IMR-90 (cell line): ENCODE results near the gene IL3RA. TPM values are rescaled to one million over a fixed set of nuclear protein-coding genes. Genes with fewer than 3 reads are reported as not detected.

ENCODE experiments used
- ATAC-seq: fragments of 200-7000 bp; cut with Tn5 transposase; 2 replicates; pipeline ENCODE4 v1.9.1; 2020; ENCODE audit warnings: low read depth, mild to moderate bottlenecking, moderate library complexity
- BruUV-seq: library from RNA; stranded (reverse); fragments of 400-500 nt; replicated peaks from 2 replicates; lab custom pipeline; 2021; lab: Mats Ljungman, UMichigan
- CTCF ChIA-PET: fragments of 300-600 bp; formaldehyde crosslinking; extraction: SDS; loops from one replicate; lab custom pipeline; 2021; ENCODE audit warnings: antibody characterized with exemption; lab: Yijun Ruan, JAX
- POLR2A ChIA-PET: fragments of 300-600 bp; sonication (Branson Sonifier 250); formaldehyde crosslinking; loops from one replicate; lab custom pipeline; 2022; ENCODE audit warnings: antibody characterized with exemption; ENCODE audit not compliant: unreplicated experiment; lab: Charles Lee
- DNase-seq: peaks from one replicate; pipeline ENCODE4 v3.0.0; 2013
- H2AFZ ChIP-seq: replicated peaks from 2 replicates; pipeline ENCODE3; 2013; ENCODE audit warnings: low read length, mild to moderate bottlenecking; ENCODE audit not compliant: poor library complexity
- H2AK5ac ChIP-seq: 2 replicates; pipeline ENCODE4 v1.6.1; 2013; ENCODE audit warnings: low read depth, low read length, inconsistent platforms
- H2AK9ac ChIP-seq: replicated peaks from 2 replicates; pipeline ENCODE3; 2013; ENCODE audit warnings: mild to moderate bottlenecking, low read depth, low read length, moderate library complexity; ENCODE audit not compliant: poor library complexity
- H2BK120ac ChIP-seq: 2 replicates; pipeline ENCODE4 v1.6.1; 2013; ENCODE audit warnings: low read depth, low read length, inconsistent platforms
- H2BK15ac ChIP-seq: 3 replicates; pipeline ENCODE4 v1.6.1; 2013; ENCODE audit warnings: low read depth, low read length, inconsistent platforms
- H2BK20ac ChIP-seq: 2 replicates; pipeline ENCODE4 v1.6.1; 2013; ENCODE audit warnings: low read depth, mild to moderate bottlenecking, inconsistent platforms, low read length, moderate library complexity
- H2BK5ac ChIP-seq: 2 replicates; pipeline ENCODE4 v1.6.1; 2013; ENCODE audit warnings: mild to moderate bottlenecking, low read depth, low read length, inconsistent platforms; ENCODE audit not compliant: poor library complexity, severe bottlenecking
- H3K14ac ChIP-seq: replicated peaks from 2 replicates; pipeline ENCODE4 v1.6.1; 2013; ENCODE audit warnings: low read depth, low read length, inconsistent platforms
- H3K18ac ChIP-seq: 2 replicates; pipeline ENCODE4 v1.6.1; 2013; ENCODE audit warnings: low read depth, low read length, control low read depth
- H3K23ac ChIP-seq: 2 replicates; pipeline ENCODE4 v1.6.1; 2013; ENCODE audit warnings: low read depth, low read length, inconsistent platforms
- H3K27ac ChIP-seq: 2 replicates; pipeline ENCODE4 v1.5.1; 2013; ENCODE audit warnings: mild to moderate bottlenecking, control low read depth, low read length; ENCODE audit not compliant: insufficient read depth
- H3K27me3 ChIP-seq: 2 replicates; pipeline ENCODE4 v1.6.1; 2013; ENCODE audit warnings: low read length; ENCODE audit not compliant: control insufficient read depth, insufficient read depth
- H3K36me3 ChIP-seq: 2 replicates; pipeline ENCODE4 v1.6.1; 2013; ENCODE audit warnings: low read length, mixed read lengths; ENCODE audit not compliant: control insufficient read depth, insufficient read depth
- H3K4ac ChIP-seq: 2 replicates; pipeline ENCODE4 v1.6.1; 2013; ENCODE audit warnings: low read depth, low read length, inconsistent platforms
- H3K4me1 ChIP-seq: 2 replicates; pipeline ENCODE4 v1.6.1; 2013; ENCODE audit warnings: low read length, mixed read lengths; ENCODE audit not compliant: control insufficient read depth, insufficient read depth
- H3K4me2 ChIP-seq: 2 replicates; pipeline ENCODE4 v1.6.1; 2013; ENCODE audit warnings: low read depth, mild to moderate bottlenecking, control low read depth, low read length, moderate library complexity
- H3K4me3 ChIP-seq: 2 replicates; pipeline ENCODE4 v1.5.1; 2013; ENCODE audit warnings: low read depth, mild to moderate bottlenecking, control low read depth, low read length, moderate library complexity; ENCODE audit not compliant: insufficient read depth
- H3K56ac ChIP-seq: 2 replicates; pipeline ENCODE4 v1.6.1; 2013; ENCODE audit warnings: low read length, inconsistent platforms; ENCODE audit not compliant: insufficient read depth; ENCODE audit errors: extremely low read depth
- H3K79me1 ChIP-seq, 2 experiments: 2 replicates each; pipeline ENCODE4 v1.6.1; 2013; ENCODE audit warnings: low read length in 2 of 2, inconsistent platforms in 1 of 2, low read depth in 1 of 2
- H3K9ac ChIP-seq: 2 replicates; pipeline ENCODE4 v1.6.1; 2013; ENCODE audit warnings: low read depth, low read length, control low read depth
- H3K9me1 ChIP-seq: 2 replicates; pipeline ENCODE4 v1.6.1; 2013; ENCODE audit warnings: low read length, inconsistent platforms; ENCODE audit not compliant: insufficient read depth
- H3K9me3 ChIP-seq: 2 replicates; pipeline ENCODE4 v1.6.1; 2013; ENCODE audit warnings: low read length; ENCODE audit not compliant: control insufficient read depth, insufficient read depth
- H4K20me1 ChIP-seq: 2 replicates; pipeline ENCODE4 v1.6.1; 2013; ENCODE audit warnings: low read length, inconsistent platforms; ENCODE audit not compliant: insufficient read depth
- H4K5ac ChIP-seq: 2 replicates; pipeline ENCODE4 v1.6.1; 2013; ENCODE audit warnings: mild to moderate bottlenecking, low read depth, low read length, control low read depth
- H4K8ac ChIP-seq, 2 experiments: 2 replicates each; pipeline ENCODE4 v1.6.1; 2013; ENCODE audit warnings: low read depth in 2 of 2, low read length in 2 of 2, control low read depth in 1 of 2, inconsistent platforms in 1 of 2
- H4K91ac ChIP-seq: 2 replicates; pipeline ENCODE4 v1.6.1; 2013; ENCODE audit warnings: low read depth, low read length, inconsistent platforms; ENCODE audit not compliant: insufficient read depth
- CEBPB ChIP-seq: IDR thresholded peaks from 2 replicates; pipeline ENCODE4 v1.6.1; 2012; ENCODE audit warnings: low read depth, low read length, improper control_type of control experiment
- CHD1 ChIP-seq: IDR thresholded peaks from 2 replicates; pipeline ENCODE4 v1.6.1; 2012; ENCODE audit warnings: low read depth, low read length, improper control_type of control experiment
- MAFK ChIP-seq: IDR thresholded peaks from 2 replicates; pipeline ENCODE4 v1.6.1; 2012; ENCODE audit warnings: low read depth, low read length, improper control_type of control experiment
- MAZ ChIP-seq: IDR thresholded peaks from 2 replicates; pipeline ENCODE4 v1.6.1; 2012; ENCODE audit warnings: low read depth, mild to moderate bottlenecking, low read length, improper control_type of control experiment, moderate library complexity, borderline replicate concordance
- MXI1 ChIP-seq: IDR thresholded peaks from 2 replicates; pipeline ENCODE4 v1.6.1; 2012; ENCODE audit warnings: low read depth, mild to moderate bottlenecking, low read length, moderate library complexity, borderline replicate concordance
- NFE2L2 ChIP-seq: fragments of 150-350 bp; IDR thresholded peaks from 2 replicates; pipeline ENCODE4 v1.6.1; 2016; ENCODE audit warnings: low read depth, mild to moderate bottlenecking, low read length
- RAD21 ChIP-seq: IDR thresholded peaks from 2 replicates; pipeline ENCODE4 v1.6.1; 2012; ENCODE audit warnings: low read length, improper control_type of control experiment
- RCOR1 ChIP-seq: IDR thresholded peaks from 2 replicates; pipeline ENCODE4 v1.6.1; 2012; ENCODE audit warnings: mild to moderate bottlenecking, low read length, improper control_type of control experiment; ENCODE audit not compliant: insufficient replicate concordance
- RFX5 ChIP-seq: IDR thresholded peaks from 2 replicates; pipeline ENCODE4 v1.8.0; 2012; ENCODE audit warnings: low read depth, mild to moderate bottlenecking, low read length, moderate library complexity
- SMC3 ChIP-seq: fragments of 150-350 bp; IDR thresholded peaks from 2 replicates; pipeline ENCODE4 v1.6.1; 2016; ENCODE audit warnings: low read depth, mild to moderate bottlenecking, antibody characterized with exemption, low read length, moderate library complexity
- WGBS, 2 experiments: methylation state at CpG; one replicate each; pipeline versions ENCODE4 v1.1.5 to v1.1.7; 2013; ENCODE audit warnings: missing lambda C conversion rate in 2 of 2; ENCODE audit not compliant: insufficient read length in 1 of 2; ENCODE audit errors: extremely low coverage in 2 of 2; 5-methylcytosine and 5-hydroxymethylcytosine counted together
- dilution Hi-C: fragments of 300-500 bp; cut with HindIII; formaldehyde crosslinking; loops from one replicate; pipeline ENCODE4 v1.14.3; 2018; ENCODE audit warnings: low sequenced_read_pairs; ENCODE audit not compliant: unreplicated experiment
- in situ Hi-C: fragments of 300-500 bp; cut with MboI; formaldehyde crosslinking; loops from 3 replicates; pipeline ENCODE4 v1.14.3; 2019; ENCODE audit warnings: low sequenced_read_pairs, inconsistent platforms, mixed read lengths
- intact Hi-C: fragments of 100-400 bp; cut with micrococcal nuclease; formaldehyde crosslinking; loops from 2 replicates; pipeline ENCODE4 v1.10.0; 2022
- polyA plus RNA-seq, 3 experiments: library from polyadenylated mRNA; depleted of rRNA; stranded (reverse); fragments of >200 nt; gene quantifications; 2 replicates each; pipeline ENCODE4 v1.2.3, GENCODE V29; 2012; ENCODE audit warnings: low replicate concordance in 1 of 3
- total RNA-seq: library from RNA; depleted of rRNA; stranded (reverse); fragments of >200 nt; gene quantifications from 2 replicates; pipeline ENCODE4 v1.2.3, GENCODE V29; 2012
- TF ChIP-seq, protein P1 (sequence below): conservative IDR thresholded peaks from 2 replicates; pipeline ENCODE4 v1.5.1; 2012; ENCODE audit warnings: mild to moderate bottlenecking, low read depth, low read length, improper control_type of control experiment
- TF ChIP-seq, protein P2 (sequence below): fragments of 150-350 bp; IDR thresholded peaks from 2 replicates; pipeline ENCODE4 v1.6.1; 2017; ENCODE audit warnings: mild to moderate bottlenecking, antibody characterized with exemption, low read length, low read depth

Gene IL3RA
- total and polyA plus RNA-seq, 2 of the 4 experiments (the other 2 are of a cell fraction), result not detected

- TF ChIP-seq CHD1, result no peak
- no peak for TF ChIP-seq RFX5
- TF ChIP-seq, protein P1, sequence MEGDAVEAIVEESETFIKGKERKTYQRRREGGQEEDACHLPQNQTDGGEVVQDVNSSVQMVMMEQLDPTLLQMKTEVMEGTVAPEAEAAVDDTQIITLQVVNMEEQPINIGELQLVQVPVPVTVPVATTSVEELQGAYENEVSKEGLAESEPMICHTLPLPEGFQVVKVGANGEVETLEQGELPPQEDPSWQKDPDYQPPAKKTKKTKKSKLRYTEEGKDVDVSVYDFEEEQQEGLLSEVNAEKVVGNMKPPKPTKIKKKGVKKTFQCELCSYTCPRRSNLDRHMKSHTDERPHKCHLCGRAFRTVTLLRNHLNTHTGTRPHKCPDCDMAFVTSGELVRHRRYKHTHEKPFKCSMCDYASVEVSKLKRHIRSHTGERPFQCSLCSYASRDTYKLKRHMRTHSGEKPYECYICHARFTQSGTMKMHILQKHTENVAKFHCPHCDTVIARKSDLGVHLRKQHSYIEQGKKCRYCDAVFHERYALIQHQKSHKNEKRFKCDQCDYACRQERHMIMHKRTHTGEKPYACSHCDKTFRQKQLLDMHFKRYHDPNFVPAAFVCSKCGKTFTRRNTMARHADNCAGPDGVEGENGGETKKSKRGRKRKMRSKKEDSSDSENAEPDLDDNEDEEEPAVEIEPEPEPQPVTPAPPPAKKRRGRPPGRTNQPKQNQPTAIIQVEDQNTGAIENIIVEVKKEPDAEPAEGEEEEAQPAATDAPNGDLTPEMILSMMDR, result no peak
- TF ChIP-seq RCOR1, result no peak
- TF ChIP-seq NFE2L2, result no peak
- TF ChIP-seq, protein P2, sequence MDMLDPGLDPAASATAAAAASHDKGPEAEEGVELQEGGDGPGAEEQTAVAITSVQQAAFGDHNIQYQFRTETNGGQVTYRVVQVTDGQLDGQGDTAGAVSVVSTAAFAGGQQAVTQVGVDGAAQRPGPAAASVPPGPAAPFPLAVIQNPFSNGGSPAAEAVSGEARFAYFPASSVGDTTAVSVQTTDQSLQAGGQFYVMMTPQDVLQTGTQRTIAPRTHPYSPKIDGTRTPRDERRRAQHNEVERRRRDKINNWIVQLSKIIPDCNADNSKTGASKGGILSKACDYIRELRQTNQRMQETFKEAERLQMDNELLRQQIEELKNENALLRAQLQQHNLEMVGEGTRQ, result no peak
- TF ChIP-seq RAD21, result no peak
- no peak for TF ChIP-seq MAFK
- TF ChIP-seq MAZ, result no peak
- no peak for TF ChIP-seq SMC3
- TF ChIP-seq CEBPB, result no peak
- no peak for TF ChIP-seq MXI1
- Histone ChIP-seq H2AK9ac (no peak overlapping the region), H3K9me3 (peaks cover 41% of the 10 kb centered on the region), H2BK20ac (no peak overlapping the region), H3K27me3 (no peaks in the 10 kb centered on the region), H3K79me1 (no peaks in the 10 kb centered on the region), H3K27ac (no peak overlapping the region), H3K4me1 (no peaks in the 10 kb centered on the region), H3K4me2 (no peak overlapping the region), H2BK5ac (no peak overlapping the region), H3K18ac (no peak overlapping the region), H4K8ac (no peak overlapping the region), H2AK5ac (no peak overlapping the region), H2BK120ac (no peak overlapping the region), H2BK15ac (no peak overlapping the region), H3K4me3 (no peak overlapping the region), H3K56ac (no peak overlapping the region), H4K5ac (no peak overlapping the region), H3K4ac (no peak overlapping the region), H3K9me1 (no peaks in the 10 kb centered on the region), H4K91ac (no peak overlapping the region), H4K20me1 (no peaks in the 10 kb centered on the region), H3K36me3 (no peaks in the 10 kb centered on the region), H2AFZ (no peak overlapping the region), H3K9ac (no peak overlapping the region), H3K23ac (no peak overlapping the region), H3K14ac (no peak overlapping the region)
- in situ Hi-C loops, result no loop called here
- POLR2A ChIA-PET, result no interaction called here
- ATAC-seq (no peak), DNase-seq (no peak)
- intact Hi-C loops, result no loop called here
- CTCF ChIA-PET, result no interaction called here
- BruUV-seq, result no TSS peak
- dilution Hi-C loops, result no loop called here
- 83% methylated on average over 2 of the region's 10 CpGs; no CpG with 5 or more reads in 1 of the 2 experiments for WGBS, 2 experiments
These were observed 41.0 kb upstream of the IL3RA start for GRCh38 chrX:1295550-1295949.
